ENCODE data around the gene ARL4A.

Gene ARL4A

DNA sequence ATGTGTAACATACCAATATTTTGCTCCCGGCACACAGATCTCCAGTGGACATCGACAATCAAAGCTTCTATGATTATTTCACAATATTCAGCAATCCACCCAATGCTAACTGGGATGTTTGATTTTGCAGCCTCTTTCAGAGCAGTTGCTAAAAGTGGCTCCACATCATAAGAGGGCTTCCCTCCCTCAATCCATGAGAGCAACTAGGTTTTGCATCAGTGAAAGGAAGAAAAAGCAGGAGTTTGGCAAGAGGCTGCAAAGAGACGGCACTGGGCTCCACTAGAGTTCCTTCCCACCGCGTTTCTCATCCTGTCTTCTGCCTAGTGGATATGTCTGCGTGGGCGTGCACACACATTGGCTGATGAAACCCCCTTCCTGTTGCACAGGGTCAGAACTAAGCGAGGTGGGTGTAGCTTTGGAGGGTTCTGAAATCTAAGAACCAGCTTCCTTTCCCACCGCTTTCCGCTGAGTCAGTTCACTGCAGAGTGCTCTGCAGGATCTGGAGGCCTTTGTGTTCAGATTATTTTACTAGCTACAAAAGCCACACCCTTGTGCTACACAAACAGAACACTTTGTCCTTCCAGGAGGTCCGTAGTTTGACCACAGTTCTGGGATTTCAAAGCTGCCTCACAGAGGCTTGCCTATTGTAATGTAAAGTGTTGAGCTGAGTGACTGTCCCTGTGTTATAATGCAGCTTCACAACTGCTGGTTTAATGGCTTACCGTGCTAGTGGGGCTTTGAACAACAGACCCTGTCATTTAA lies 28.1 kb downstream of the ARL4A start:
- POLR2A ChIA-PET, result no interaction called here
- CTCF ChIA-PET, result interaction anchor here (1.0 kb wide), 1 partner anchor 19 kb away, joined by 3 read pairs; no protein-coding TSS in a partner anchor
- DNase-seq (ENCODE audit: extremely low spot score), result no peak
- TF ChIP-seq, protein P1, sequence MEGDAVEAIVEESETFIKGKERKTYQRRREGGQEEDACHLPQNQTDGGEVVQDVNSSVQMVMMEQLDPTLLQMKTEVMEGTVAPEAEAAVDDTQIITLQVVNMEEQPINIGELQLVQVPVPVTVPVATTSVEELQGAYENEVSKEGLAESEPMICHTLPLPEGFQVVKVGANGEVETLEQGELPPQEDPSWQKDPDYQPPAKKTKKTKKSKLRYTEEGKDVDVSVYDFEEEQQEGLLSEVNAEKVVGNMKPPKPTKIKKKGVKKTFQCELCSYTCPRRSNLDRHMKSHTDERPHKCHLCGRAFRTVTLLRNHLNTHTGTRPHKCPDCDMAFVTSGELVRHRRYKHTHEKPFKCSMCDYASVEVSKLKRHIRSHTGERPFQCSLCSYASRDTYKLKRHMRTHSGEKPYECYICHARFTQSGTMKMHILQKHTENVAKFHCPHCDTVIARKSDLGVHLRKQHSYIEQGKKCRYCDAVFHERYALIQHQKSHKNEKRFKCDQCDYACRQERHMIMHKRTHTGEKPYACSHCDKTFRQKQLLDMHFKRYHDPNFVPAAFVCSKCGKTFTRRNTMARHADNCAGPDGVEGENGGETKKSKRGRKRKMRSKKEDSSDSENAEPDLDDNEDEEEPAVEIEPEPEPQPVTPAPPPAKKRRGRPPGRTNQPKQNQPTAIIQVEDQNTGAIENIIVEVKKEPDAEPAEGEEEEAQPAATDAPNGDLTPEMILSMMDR (IDR thresholded peaks at IDR 0.05; ENCODE audit: control extremely low read depth, extremely low read depth, low read depth, missing control alignments), result no peak

DNA sequence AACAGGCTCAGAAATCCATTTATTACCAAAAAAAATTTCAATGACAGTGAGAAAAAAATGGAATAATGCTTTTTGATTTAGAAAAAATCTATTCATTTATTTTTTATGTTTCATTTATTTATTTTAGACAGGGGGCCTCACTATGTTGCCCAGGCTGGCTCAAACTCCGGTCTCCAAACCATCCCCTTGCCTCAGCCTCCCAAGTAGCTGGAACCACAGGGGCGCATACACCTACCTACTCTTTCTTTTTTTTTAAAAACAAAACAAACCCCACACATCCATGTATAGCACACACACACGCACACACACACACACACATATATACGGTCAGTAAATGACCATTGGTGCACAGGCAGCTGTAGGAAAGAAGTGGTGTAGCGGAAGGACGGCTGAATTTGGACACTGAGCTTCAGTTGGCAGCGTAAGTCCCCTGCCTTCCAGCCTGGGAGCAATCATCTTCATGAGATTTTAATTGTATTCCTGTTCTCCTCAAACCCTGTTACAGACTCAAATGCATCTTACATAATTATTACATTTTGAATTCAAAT lies 28.8 kb downstream of the ARL4A start:
- CTCF ChIA-PET, result interaction anchor here (1.0 kb wide), 1 partner anchor 20 kb away, joined by 3 read pairs; no protein-coding TSS in a partner anchor
- TF ChIP-seq, protein P1 (IDR thresholded peaks at IDR 0.05; ENCODE audit: control extremely low read depth, extremely low read depth, low read depth, missing control alignments), result no peak
- POLR2A ChIA-PET, result no interaction called here
- no peak for DNase-seq (ENCODE audit: extremely low spot score)

DNA sequence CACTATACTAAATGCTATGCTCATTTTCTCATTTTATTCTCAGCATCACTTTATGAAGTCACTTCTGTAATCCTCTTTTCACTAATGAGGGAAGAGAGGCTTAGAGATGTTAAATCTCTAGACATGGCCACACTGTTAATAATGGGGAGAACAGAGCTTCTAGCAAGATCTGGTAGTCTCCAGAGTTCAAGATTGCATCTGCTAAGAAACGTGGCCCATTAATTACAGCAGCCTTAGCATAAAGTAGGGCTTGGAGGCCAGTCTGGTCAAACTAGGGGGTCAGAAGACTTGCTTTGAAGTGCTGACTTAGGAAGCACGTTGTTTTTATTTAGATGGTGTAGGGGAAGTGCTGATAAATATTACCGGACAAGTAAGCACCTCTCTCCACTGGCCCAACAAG lies 29.3 kb downstream of the ARL4A start:
- TF ChIP-seq, protein P1 (IDR thresholded peaks at IDR 0.05; ENCODE audit: control extremely low read depth, extremely low read depth, low read depth, missing control alignments), result no peak
- POLR2A ChIA-PET, result no interaction called here
- CTCF ChIA-PET, result no interaction called here
- no peak for DNase-seq (ENCODE audit: extremely low spot score)

DNA sequence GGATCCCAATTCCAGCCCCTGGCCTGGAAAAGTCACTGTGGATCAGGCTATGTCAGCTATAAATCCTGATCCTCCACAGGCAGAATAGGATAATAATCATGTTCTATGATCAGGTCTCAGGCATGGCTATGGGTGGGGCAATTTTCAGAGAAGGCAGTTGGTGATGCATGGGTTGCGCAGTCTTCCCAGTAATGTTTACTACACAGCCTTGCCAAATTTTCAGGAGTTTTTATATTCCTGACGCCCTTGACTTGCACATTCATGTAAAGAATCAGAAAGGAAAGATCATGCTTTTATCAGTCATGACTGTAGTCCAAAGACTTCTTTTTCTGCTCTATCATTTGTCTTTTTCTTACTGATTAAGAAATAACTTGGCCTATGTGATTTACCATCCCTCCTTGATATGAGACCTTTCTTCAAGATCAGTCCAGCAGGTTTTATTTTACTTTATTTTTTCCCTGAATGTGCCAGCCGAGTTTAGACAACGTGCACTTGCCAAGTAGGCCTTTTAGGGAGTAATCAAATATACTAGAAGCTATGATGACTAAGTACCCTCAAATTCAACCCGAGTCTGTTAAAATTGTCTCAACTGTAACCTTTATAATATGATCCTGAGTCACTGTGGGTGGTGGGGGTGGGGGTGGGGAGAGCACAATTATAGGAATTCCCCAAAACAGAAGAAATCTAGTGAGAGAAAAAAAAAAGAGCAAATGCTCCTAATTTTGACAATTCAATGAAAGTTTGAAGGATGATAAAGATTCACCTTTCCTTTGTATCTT lies 31.9 kb downstream of the ARL4A start:
- no peak for DNase-seq (ENCODE audit: extremely low spot score)
- POLR2A ChIA-PET, result no interaction called here
- TF ChIP-seq, protein P1 (IDR thresholded peaks at IDR 0.05; ENCODE audit: control extremely low read depth, extremely low read depth, low read depth, missing control alignments), result no peak
- CTCF ChIA-PET, result no interaction called here

DNA sequence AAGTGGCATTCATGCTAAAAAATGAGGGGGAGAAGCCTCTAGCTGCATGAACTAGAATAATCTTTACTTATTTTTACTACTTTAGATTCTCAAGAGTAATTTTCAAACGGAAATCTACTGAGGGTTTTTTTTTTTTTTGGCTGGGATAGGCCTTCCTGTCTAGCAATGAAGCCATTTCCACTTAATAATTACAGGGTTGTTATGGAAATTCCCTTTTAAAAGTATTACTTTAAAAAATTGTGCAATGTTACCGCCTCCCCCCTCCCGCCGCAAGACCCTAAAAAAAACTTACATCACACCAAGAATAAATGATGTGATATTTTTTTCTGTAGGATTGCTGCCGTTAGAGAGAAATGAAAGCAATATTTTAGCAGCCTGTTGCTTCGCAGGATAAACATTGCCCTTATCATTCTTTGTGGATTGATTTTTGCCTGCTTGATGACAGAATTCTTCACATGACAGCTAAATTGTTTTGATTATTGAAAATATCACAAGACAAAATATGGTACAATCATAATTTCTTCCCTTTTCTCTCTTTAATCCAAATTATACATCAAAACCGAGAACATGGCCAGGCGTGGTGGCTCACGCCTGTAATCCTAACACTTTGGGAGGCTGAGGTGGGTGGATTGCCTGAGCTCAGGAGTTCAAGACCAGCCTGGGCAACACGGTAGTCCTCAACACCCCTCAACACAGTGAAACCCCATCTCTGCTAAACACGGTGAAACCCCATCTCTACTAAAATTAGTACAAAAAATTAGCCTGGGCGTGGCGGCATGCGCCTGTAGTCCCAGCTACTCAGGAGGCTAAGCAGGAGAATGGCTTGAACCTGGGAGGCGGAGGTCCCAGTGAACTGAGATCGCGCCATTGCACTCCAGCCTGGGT lies 32.8 kb downstream of the ARL4A start:
- no peak for DNase-seq (ENCODE audit: extremely low spot score)
- TF ChIP-seq, protein P1 (IDR thresholded peaks at IDR 0.05; ENCODE audit: control extremely low read depth, extremely low read depth, low read depth, missing control alignments), result no peak
- ChIA-PET CTCF (interaction anchor here (0.7 to 1.0 kb wide), 2 partner anchors 12 to 41 kb away, joined by 3 read pairs; no protein-coding TSS in a partner anchor), POLR2A (no interaction called here)

Measured in GM10248 (cell line).